ENCODE results near the gene TBC1D19.

Gene TBC1D19

DNA sequence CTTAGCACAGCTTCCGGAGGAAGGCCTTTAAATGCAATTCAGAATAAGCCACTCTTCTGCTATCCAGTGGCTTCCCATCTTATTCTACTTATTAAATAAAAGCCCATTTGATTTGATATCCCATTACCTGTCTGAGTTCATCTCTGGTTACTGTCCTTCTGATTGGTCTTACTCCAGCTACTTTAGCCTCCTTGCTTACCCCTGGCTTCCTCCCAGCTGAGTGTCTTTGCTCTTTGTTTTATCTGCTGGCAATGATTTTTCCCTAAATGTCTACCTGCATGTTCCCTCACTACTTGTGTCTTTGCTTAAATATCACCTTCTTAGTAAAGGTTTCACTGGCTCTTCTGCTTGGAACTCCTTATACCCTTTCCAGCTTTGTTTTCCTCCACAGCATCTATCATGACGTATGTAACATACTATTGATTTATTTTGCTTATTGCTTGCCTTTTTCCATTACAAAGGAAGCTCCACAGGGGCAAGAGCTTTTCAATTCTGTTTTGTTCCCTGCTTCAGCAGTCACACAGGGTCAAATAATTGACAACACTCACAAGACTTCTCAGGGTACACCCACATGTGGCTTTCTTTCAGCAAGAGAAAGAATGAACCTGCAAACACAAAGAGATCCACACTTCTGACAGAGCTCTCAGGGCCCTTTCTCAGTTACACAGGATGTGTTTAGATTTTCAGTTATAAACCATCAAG, 63.8 kb downstream of the TBC1D19 start:
- Histone ChIP-seq H3K79me2 (ENCODE audit: control insufficient read depth, low read length) (no peaks in the 10 kb centered on the region), H3K36me3 (ENCODE audit: control insufficient read depth, low read length) (no peaks in the 10 kb centered on the region), H3K27me3 (ENCODE audit: control insufficient read depth, low read length) (no peaks in the 10 kb centered on the region), H3K4me1 (ENCODE audit: control insufficient read depth, low read length) (no peaks in the 10 kb centered on the region), H3K27ac (ENCODE audit: low read depth, low read length) (no peak overlapping the region), H4K20me1 (ENCODE audit: control insufficient read depth, insufficient read depth, low read depth, low read length) (no peaks in the 10 kb centered on the region), H3K4me2 (ENCODE audit: low read length) (no peak overlapping the region), H3K4me3 (ENCODE audit: low read length) (no peak overlapping the region), H3K9me3 (ENCODE audit: control insufficient read depth, insufficient read depth, low read length) (no peaks in the 10 kb centered on the region), H3F3A (ENCODE audit: control insufficient read depth, insufficient read depth) (no peaks in the 10 kb centered on the region), H3K9me2 (replicated peaks; ENCODE audit: control insufficient read depth, low read length) (no peaks in the 10 kb centered on the region)
- no peak for TF ChIP-seq EZH2phosphoT487 (IDR thresholded peaks at IDR 0.05; ENCODE audit: borderline replicate concordance, low read length)
- TF ChIP-seq, protein P1, sequence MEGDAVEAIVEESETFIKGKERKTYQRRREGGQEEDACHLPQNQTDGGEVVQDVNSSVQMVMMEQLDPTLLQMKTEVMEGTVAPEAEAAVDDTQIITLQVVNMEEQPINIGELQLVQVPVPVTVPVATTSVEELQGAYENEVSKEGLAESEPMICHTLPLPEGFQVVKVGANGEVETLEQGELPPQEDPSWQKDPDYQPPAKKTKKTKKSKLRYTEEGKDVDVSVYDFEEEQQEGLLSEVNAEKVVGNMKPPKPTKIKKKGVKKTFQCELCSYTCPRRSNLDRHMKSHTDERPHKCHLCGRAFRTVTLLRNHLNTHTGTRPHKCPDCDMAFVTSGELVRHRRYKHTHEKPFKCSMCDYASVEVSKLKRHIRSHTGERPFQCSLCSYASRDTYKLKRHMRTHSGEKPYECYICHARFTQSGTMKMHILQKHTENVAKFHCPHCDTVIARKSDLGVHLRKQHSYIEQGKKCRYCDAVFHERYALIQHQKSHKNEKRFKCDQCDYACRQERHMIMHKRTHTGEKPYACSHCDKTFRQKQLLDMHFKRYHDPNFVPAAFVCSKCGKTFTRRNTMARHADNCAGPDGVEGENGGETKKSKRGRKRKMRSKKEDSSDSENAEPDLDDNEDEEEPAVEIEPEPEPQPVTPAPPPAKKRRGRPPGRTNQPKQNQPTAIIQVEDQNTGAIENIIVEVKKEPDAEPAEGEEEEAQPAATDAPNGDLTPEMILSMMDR (IDR thresholded peaks at IDR 0.05; ENCODE audit: low read depth, low read length, poor library complexity, severe bottlenecking): no peak

DNA sequence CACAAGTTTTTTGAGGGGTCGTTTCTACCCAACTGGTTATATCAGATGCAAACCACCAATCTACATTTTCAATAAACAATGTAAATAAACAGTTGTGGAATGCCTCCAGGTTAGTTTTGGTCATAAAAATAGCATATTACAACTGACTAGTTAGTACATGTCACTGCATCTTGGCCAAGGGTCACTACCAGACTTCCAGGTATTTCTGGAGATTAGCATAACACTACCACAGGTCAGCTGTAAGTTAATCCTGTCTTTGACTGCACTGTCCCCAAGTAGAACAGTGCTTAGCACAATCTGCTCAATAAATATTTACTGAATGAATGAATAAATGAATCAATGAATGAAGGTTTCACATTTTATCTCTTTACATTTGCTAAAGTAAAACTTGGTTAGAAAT, 64.4 kb downstream of the TBC1D19 start:
- no peaks in the 10 kb centered on the region for H3F3A ChIP-seq (ENCODE audit: control insufficient read depth, insufficient read depth)
- H4K20me1 ChIP-seq (ENCODE audit: control insufficient read depth, insufficient read depth, low read depth, low read length): no peaks in the 10 kb centered on the region
- no peaks in the 10 kb centered on the region for H3K4me1 ChIP-seq (ENCODE audit: control insufficient read depth, low read length)
- H3K36me3 ChIP-seq (ENCODE audit: control insufficient read depth, low read length): no peaks in the 10 kb centered on the region
- TF ChIP-seq, protein P1 (IDR thresholded peaks at IDR 0.05; ENCODE audit: low read depth, low read length, poor library complexity, severe bottlenecking): no peak
- no peak for TF ChIP-seq EZH2phosphoT487 (IDR thresholded peaks at IDR 0.05; ENCODE audit: borderline replicate concordance, low read length)
- no peaks in the 10 kb centered on the region for H3K9me3 ChIP-seq (ENCODE audit: control insufficient read depth, insufficient read depth, low read length)
- H3K79me2 ChIP-seq (ENCODE audit: control insufficient read depth, low read length): no peaks in the 10 kb centered on the region
- H3K27ac ChIP-seq (ENCODE audit: low read depth, low read length): no peak overlapping the region
- H3K9me2 ChIP-seq (replicated peaks; ENCODE audit: control insufficient read depth, low read length): no peaks in the 10 kb centered on the region
- no peaks in the 10 kb centered on the region for H3K27me3 ChIP-seq (ENCODE audit: control insufficient read depth, low read length)
- H3K4me3 ChIP-seq (ENCODE audit: low read length): no peak overlapping the region
- H3K4me2 ChIP-seq (ENCODE audit: low read length): no peak overlapping the region

DNA sequence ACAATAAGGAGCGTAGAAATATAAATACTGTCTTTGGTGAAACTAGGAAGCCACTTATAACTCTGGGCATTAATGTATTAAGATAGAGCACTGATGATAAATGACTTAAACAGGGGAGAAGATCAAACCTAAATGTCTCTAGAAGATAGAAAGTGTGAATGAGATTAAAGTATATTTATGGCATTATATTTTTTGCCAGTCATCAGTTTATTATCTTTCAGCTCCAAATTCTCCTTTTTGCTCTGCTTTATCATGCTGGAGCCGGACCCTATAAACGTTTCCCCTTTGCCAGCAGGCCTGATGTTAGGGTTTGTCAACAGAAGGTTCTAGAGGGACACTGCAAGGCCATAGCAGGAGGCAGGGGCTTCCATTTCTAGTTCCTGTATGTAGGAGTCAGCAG, 76.4 kb downstream of the TBC1D19 start:
- H3K9me3 ChIP-seq (ENCODE audit: control insufficient read depth, insufficient read depth, low read length): no peaks in the 10 kb centered on the region
- no peaks in the 10 kb centered on the region for H3K36me3 ChIP-seq (ENCODE audit: control insufficient read depth, low read length)
- TF ChIP-seq, protein P1 (IDR thresholded peaks at IDR 0.05; ENCODE audit: low read depth, low read length, poor library complexity, severe bottlenecking): no peak
- no peak for TF ChIP-seq EZH2phosphoT487 (IDR thresholded peaks at IDR 0.05; ENCODE audit: borderline replicate concordance, low read length)
- no peaks in the 10 kb centered on the region for H3K79me2 ChIP-seq (ENCODE audit: control insufficient read depth, low read length)
- H3K4me1 ChIP-seq (ENCODE audit: control insufficient read depth, low read length): no peaks in the 10 kb centered on the region
- H3K27ac ChIP-seq (ENCODE audit: low read depth, low read length): no peak overlapping the region
- no peaks in the 10 kb centered on the region for H3K27me3 ChIP-seq (ENCODE audit: control insufficient read depth, low read length)
- H3K9me2 ChIP-seq (replicated peaks; ENCODE audit: control insufficient read depth, low read length): no peaks in the 10 kb centered on the region
- no peaks in the 10 kb centered on the region for H4K20me1 ChIP-seq (ENCODE audit: control insufficient read depth, insufficient read depth, low read depth, low read length)
- no peak overlapping the region for H3K4me2 ChIP-seq (ENCODE audit: low read length)
- H3K4me3 ChIP-seq (ENCODE audit: low read length): no peak overlapping the region
- no peaks in the 10 kb centered on the region for H3F3A ChIP-seq (ENCODE audit: control insufficient read depth, insufficient read depth)

Measured in DOHH2 (cell line).